Activated CD8-positive, alpha-beta memory T cell treated with anti-CD3 and anti-CD28 coated beads, Interleukin-2, amount 50 U/mL, for 1 hour (primary cell): ENCODE data around the gene GPR55.

ENCODE experiments used
- DNase-seq: peaks from one replicate; pipeline ENCODE4 v3.0.0-alpha.2; 2020; ENCODE audit errors: extremely low read depth

GPR55 gene

GRCh38 chr2:230900336-230900995, 24.6 kb downstream of the GPR55 start:
- DNase-seq = no peak

- DNase-seq = no peak
These were observed 25.3 kb downstream of the GPR55 start for GRCh38 chr2:230899786-230900185.

- DNase-seq = no peak
These were observed 25.8 kb downstream of the GPR55 start for GRCh38 chr2:230899287-230899686.

- no peak for DNase-seq
These were observed 26.3 kb downstream of the GPR55 start for GRCh38 chr2:230898713-230899091.

- no peak for DNase-seq
These were observed 26.9 kb downstream of the GPR55 start for GRCh38 chr2:230898016-230898712.

GRCh38 chr2:230896346-230897115, 28.5 kb downstream of the GPR55 start:
- no peak for DNase-seq

GRCh38 chr2:230895536-230896345, 29.3 kb downstream of the GPR55 start:
- no peak for DNase-seq

GRCh38 chr2:230893841-230894781, 30.9 kb downstream of the GPR55 start:
- DNase-seq = no peak

GRCh38 chr2:230893338-230893737, 31.7 kb downstream of the GPR55 start:
- DNase-seq = no peak

- no peak for DNase-seq
These were observed 33.5 kb downstream of the GPR55 start for GRCh38 chr2:230891509-230891908.

GRCh38 chr2:230891064-230891463, 34.0 kb downstream of the GPR55 start:
- DNase-seq = no peak

GRCh38 chr2:230890646-230891045, 34.4 kb downstream of the GPR55 start:
- DNase-seq = no peak

- no peak for DNase-seq
These were observed 35.0 kb downstream of the GPR55 start for GRCh38 chr2:230889911-230890601.

- DNase-seq = no peak
These were observed 36.1 kb downstream of the GPR55 start for GRCh38 chr2:230888824-230889400.

GRCh38 chr2:230887342-230887741, 37.7 kb downstream of the GPR55 start:
- DNase-seq = no peak

GRCh38 chr2:230886671-230887071, 38.4 kb downstream of the GPR55 start:
- DNase-seq = no peak

GRCh38 chr2:230886206-230886605, 38.8 kb downstream of the GPR55 start:
- DNase-seq = no peak

- no peak for DNase-seq
These were observed 39.4 kb downstream of the GPR55 start for GRCh38 chr2:230885463-230886130.

- no peak for DNase-seq
These were observed 43.2 kb downstream of the GPR55 start for GRCh38 chr2:230881840-230882239.
